Endothelial cell (in vitro differentiated cells): ENCODE data around the gene ITGB6. TPM values are rescaled to one million over a fixed set of nuclear protein-coding genes. Genes with fewer than 3 reads are reported as not detected.

Experiments used
- DNase-seq: peaks from one replicate; pipeline ENCODE4 v3.0.0; 2021; ENCODE audit warnings: low spot score
- H3K27ac Mint-ChIP-seq: one replicate; pipeline ENCODE4 v1.8.0; 2021; ENCODE audit warnings: mixed read lengths, inconsistent platforms; ENCODE audit not compliant: unreplicated experiment
- H3K27me3 Mint-ChIP-seq: one replicate; pipeline ENCODE4 v1.8.0; 2021; ENCODE audit warnings: mild to moderate bottlenecking, moderate library complexity, mixed read lengths, inconsistent platforms; ENCODE audit not compliant: unreplicated experiment
- H3K36me3 Mint-ChIP-seq: one replicate; pipeline ENCODE4 v1.8.0; 2021; ENCODE audit warnings: mild to moderate bottlenecking, low read depth, mixed read lengths, inconsistent platforms; ENCODE audit not compliant: unreplicated experiment
- H3K4me1 Mint-ChIP-seq: one replicate; pipeline ENCODE4 v1.8.0; 2021; ENCODE audit warnings: mild to moderate bottlenecking, mixed read lengths, inconsistent platforms; ENCODE audit not compliant: unreplicated experiment
- H3K4me3 Mint-ChIP-seq: one replicate; pipeline ENCODE4 v1.8.0; 2021; ENCODE audit warnings: mild to moderate bottlenecking, mixed read lengths, inconsistent platforms; ENCODE audit not compliant: unreplicated experiment
- H3K9me3 Mint-ChIP-seq: one replicate; pipeline ENCODE4 v1.8.0; 2021; ENCODE audit warnings: mixed read lengths, inconsistent platforms; ENCODE audit not compliant: unreplicated experiment
- CTCF ChIP-seq: fragments of 200-600 bp; sonication (generic); IDR thresholded peaks from one replicate; pipeline ENCODE4 v1.5.0; 2021; ENCODE audit warnings: antibody characterized with exemption; ENCODE audit not compliant: unreplicated experiment
- total RNA-seq: library from RNA; stranded (reverse); fragmentation: NEBNext Ultra II Directional; extraction: Animal tissue kit (Norgen Biotek cat#: 25700); gene quantifications from one replicate; pipeline ENCODE4 v1.2.1, GENCODE V29; 2021; ENCODE audit not compliant: unreplicated experiment

Gene ITGB6
- total RNA-seq, 1 donor from 2014 or later = not detected

DNA sequence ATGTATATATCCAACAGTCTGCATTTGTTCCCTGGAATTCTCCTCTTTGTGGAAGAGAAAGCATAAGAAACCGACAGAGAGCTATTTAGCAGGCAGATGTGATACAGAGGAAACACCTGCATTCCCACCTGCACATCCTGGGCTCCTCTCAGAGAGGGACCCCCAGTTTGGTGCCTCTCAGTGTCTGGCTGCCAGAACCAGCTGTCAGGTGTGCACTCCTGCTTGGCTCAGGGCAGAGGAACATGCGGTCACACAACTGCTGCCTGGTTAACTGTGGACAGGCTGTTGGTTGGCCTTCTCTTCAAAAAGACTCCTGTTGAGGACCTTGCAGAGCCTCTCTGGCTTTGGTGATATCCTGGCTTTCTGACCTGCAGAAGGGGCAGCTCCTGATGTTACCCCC lies 54.6 kb downstream of the ITGB6 start:
- H3K4me1 Mint-ChIP-seq = peaks cover 2% of the 10 kb centered on the region
- H3K9me3 Mint-ChIP-seq = no peaks in the 10 kb centered on the region
- H3K36me3 Mint-ChIP-seq = no peaks in the 10 kb centered on the region
- H3K4me3 Mint-ChIP-seq = no peak overlapping the region
- no peak for TF ChIP-seq CTCF
- no peak for DNase-seq
- H3K27ac Mint-ChIP-seq = no peak overlapping the region
- H3K27me3 Mint-ChIP-seq = peaks cover 1% of the 10 kb centered on the region

GRCh38 chr2:160144280-160144990 lies 55.6 kb downstream of the ITGB6 start:
- no peak for TF ChIP-seq CTCF
- no peaks in the 10 kb centered on the region for H3K9me3 Mint-ChIP-seq
- no peak overlapping the region for H3K4me3 Mint-ChIP-seq
- H3K4me1 Mint-ChIP-seq = peaks cover 2% of the 10 kb centered on the region
- H3K27me3 Mint-ChIP-seq = peaks cover 1% of the 10 kb centered on the region
- no peak overlapping the region for H3K27ac Mint-ChIP-seq
- H3K36me3 Mint-ChIP-seq = no peaks in the 10 kb centered on the region
- no peak for DNase-seq

- no peaks in the 10 kb centered on the region for H3K4me1 Mint-ChIP-seq
- no peak for TF ChIP-seq CTCF
- H3K27ac Mint-ChIP-seq = no peak overlapping the region
- no peaks in the 10 kb centered on the region for H3K36me3 Mint-ChIP-seq
- H3K27me3 Mint-ChIP-seq = peaks cover 1% of the 10 kb centered on the region
- no peak for DNase-seq
- H3K9me3 Mint-ChIP-seq = no peaks in the 10 kb centered on the region
- H3K4me3 Mint-ChIP-seq = no peak overlapping the region
Measured at GRCh38 chr2:160142472-160142871, 57.6 kb downstream of the ITGB6 start.

GRCh38 chr2:160141912-160142311 lies 58.2 kb downstream of the ITGB6 start:
- DNase-seq = no peak
- Mint-ChIP-seq H3K9me3 (no peaks in the 10 kb centered on the region), H3K27ac (no peak overlapping the region), H3K27me3 (peaks cover 1% of the 10 kb centered on the region), H3K4me3 (no peak overlapping the region), H3K36me3 (no peaks in the 10 kb centered on the region), H3K4me1 (no peaks in the 10 kb centered on the region)
- no peak for TF ChIP-seq CTCF

DNA sequence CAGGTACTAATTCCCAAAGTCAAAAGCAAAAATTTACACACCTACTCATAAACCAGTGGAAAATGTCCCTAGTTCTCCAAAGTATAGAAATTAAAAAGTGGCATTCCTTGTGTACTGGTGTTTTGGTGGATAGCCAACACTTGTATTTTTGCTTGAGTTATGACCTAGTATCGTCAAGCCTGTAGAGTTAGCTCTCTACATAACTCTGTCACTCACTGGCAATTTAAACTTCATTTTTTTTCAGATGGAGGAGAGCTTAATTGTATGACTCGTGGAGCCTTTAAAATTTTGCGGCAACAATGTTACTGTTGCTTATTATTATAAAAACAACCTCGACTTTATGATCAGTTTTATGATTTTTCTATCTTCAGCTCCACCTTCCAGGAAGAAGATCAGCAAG lies 58.7 kb downstream of the ITGB6 start:
- Mint-ChIP-seq H3K27ac (no peak overlapping the region), H3K4me3 (no peak overlapping the region), H3K4me1 (no peaks in the 10 kb centered on the region), H3K9me3 (no peaks in the 10 kb centered on the region), H3K27me3 (peaks cover 1% of the 10 kb centered on the region), H3K36me3 (no peaks in the 10 kb centered on the region)
- DNase-seq = no peak
- TF ChIP-seq CTCF = no peak
